Epithelial cell of esophagus (primary cell): ENCODE results near the gene HPCAL1.
A peak's percentile ranks its signal among the peaks of the same experiment; 100 is the strongest.

Experiments used
- DNase-seq: peaks from one replicate; pipeline ENCODE4 v3.0.0; 2010; ENCODE audit warnings: low read depth
- H3K4me3 ChIP-seq: 2 replicates; pipeline ENCODE4 v1.5.1; 2011; ENCODE audit warnings: mild to moderate bottlenecking, low read length, control low read depth
- TF ChIP-seq, protein P1 (sequence below): IDR thresholded peaks from 2 replicates; pipeline ENCODE4 v1.5.1; 2011; ENCODE audit warnings: low read depth, mild to moderate bottlenecking, low read length, control low read depth, inconsistent platforms; ENCODE audit not compliant: insufficient read depth; ENCODE audit errors: missing control alignments

The HPCAL1 gene

GRCh38 chr2:10428924-10429323 lies 126.2 kb downstream of the HPCAL1 start:
- no peak for DNase-seq
- no peak overlapping the region for H3K4me3 ChIP-seq
- TF ChIP-seq, protein P1, sequence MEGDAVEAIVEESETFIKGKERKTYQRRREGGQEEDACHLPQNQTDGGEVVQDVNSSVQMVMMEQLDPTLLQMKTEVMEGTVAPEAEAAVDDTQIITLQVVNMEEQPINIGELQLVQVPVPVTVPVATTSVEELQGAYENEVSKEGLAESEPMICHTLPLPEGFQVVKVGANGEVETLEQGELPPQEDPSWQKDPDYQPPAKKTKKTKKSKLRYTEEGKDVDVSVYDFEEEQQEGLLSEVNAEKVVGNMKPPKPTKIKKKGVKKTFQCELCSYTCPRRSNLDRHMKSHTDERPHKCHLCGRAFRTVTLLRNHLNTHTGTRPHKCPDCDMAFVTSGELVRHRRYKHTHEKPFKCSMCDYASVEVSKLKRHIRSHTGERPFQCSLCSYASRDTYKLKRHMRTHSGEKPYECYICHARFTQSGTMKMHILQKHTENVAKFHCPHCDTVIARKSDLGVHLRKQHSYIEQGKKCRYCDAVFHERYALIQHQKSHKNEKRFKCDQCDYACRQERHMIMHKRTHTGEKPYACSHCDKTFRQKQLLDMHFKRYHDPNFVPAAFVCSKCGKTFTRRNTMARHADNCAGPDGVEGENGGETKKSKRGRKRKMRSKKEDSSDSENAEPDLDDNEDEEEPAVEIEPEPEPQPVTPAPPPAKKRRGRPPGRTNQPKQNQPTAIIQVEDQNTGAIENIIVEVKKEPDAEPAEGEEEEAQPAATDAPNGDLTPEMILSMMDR, result no peak

- TF ChIP-seq, protein P1, result no peak
- DNase-seq, result no peak
- H3K4me3 ChIP-seq, result no peak overlapping the region
These were observed 128.3 kb downstream of the HPCAL1 start for GRCh38 chr2:10430886-10431622.

DNA sequence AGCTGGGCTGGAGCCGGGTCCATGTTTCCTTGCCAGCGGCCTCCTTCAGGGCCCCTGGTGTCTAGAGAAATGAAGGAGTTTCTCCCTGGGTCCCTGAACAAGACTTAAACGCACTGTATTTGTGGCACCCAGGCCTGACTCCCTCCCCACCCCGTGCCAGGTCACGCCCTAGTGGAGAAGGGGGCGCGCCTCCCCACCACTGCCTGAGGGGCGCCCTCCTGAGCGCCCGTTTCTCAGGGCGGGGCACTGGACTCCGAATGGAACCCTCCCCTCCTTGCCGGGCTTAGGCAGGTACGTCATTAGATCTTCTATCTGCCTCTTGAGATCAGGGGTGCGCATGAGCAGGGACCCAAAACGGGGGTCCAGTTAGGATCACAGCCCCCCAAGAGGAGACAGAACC lies 129.1 kb downstream of the HPCAL1 start:
- no peak for DNase-seq
- no peak overlapping the region for H3K4me3 ChIP-seq
- TF ChIP-seq, protein P1, result no peak

- TF ChIP-seq, protein P1, result no peak
- DNase-seq, result no peak
- peak overlapping the region; percentile 21 for H3K4me3 ChIP-seq
These were observed 129.8 kb downstream of the HPCAL1 start for GRCh38 chr2:10432311-10433181.

DNA sequence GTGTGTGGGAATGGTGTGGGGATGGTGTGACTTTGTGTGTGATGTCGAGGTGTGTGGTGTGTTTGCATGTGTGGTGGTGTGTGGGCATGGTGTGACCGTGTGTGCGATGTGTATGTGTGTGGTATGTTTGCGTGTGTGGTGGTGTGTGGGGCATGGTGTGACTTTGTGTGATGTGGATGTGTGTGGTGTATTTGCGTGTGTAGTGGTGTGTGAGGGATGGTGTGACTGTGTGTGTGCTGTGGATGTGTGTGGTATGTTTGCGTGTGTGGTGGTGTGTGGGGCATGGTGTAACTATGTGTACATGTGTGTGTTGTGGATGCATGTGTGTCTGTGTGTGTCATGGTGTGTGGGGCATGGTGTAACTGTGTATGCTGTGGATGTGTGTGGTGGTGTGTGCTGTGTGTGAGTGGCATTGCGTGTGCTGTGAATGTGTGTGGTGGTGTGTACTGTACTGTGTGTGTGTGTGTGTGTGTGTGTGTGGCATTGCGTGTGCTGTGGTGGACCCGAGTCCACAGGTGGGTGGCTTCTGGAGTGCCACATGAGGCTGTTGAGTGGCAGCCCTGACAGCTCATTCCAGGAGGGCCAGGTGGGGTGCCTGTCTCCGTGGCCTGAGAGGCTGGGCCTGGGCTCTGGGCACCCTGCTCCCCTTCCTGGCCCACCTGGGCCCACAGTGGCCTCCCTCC lies 130.7 kb downstream of the HPCAL1 start:
- H3K4me3 ChIP-seq, result no peak overlapping the region
- no peak for DNase-seq
- TF ChIP-seq, protein P1, result no peak

DNA sequence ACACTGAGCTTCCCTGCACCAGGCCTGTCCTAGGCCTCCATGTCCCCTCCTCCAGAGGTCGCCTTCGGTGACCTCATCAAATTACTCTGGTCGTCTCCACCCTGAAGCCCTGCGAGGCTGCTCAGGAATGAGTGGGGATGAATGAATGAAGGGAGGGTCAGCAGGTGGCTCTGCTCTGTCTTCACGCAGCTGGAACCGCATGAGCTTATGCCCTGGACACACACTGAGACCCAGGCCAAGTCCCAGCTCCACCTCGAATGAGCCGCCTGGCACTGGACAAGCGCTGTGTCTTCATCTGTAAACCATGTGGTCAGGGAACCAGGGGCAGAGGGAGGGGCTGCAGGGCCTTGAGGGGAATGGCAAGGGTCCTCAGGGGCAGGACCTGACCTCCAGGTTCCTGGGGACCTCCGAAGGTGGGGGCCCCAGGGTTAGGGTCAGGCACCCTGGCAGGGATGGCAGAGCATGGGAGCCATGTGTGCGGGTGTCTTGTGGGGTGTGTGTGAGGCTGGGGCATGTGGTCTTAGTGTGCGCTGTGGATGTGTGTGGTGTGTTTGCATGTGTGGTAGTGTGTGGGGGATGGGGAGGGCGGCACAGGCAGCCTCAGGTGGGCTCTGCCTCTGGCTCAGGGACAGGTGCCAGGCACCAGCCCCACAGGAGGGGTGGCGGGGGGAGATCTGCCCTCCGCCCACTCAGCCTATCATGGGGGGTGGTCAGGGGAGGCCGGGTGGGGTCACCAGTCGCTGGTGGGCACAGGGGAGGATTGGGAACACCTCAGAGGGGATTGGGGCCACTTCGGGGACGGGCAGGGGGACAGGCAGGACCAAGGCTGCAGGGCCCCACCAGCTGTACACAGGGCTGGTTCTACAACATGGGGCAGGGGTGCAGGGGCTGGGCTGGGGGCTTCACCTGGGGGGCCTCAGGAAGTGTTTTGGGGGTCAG lies 131.5 kb downstream of the HPCAL1 start:
- TF ChIP-seq, protein P1, result no peak
- H3K4me3 ChIP-seq, result no peak overlapping the region
- no peak for DNase-seq
